ENCODE results near the gene OSBP2. TPM values are rescaled to one million over a fixed set of nuclear protein-coding genes. Genes with fewer than 3 reads are reported as not detected.

OSBP2 gene
- polyA plus RNA-seq, 1 donor (not counting 4 experiments of a cell fraction or from before 2014, with no cell fraction given) = 3.0 TPM

DNA sequence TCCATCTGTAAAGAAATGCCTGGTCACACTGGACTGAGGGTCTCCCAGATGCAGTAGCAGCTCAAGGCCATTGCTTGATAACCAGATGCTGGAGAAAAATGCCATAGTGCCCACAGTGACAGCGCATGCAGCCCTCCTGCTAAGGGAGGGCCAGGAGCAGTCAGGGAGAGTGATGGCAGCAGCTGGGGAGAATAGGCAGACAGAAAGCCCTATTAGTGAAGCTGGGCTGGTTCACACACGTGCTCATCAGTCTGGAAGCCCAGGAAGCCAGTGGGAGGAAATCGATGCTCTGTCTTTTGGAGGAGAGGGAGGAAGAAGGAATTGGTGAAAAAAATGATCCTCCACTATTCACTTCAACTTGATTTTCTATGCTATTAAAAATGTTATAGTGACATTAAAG is 82.9 kb downstream of the OSBP2 start:
- Histone ChIP-seq H3K9me3 (ENCODE audit: control insufficient read depth, low read depth, low read length) (no peaks in the 10 kb centered on the region), H3K4me2 (ENCODE audit: control insufficient read depth, extremely low read depth, insufficient read depth, low read depth, low read length) (no peak overlapping the region), H3K36me3 (ENCODE audit: control insufficient read depth in 2 of 2, extremely low read depth in 1 of 2, insufficient read depth in 2 of 2, low read length in 2 of 2) (no peaks in the 10 kb centered on the region), H3K9ac (ENCODE audit: control insufficient read depth, extremely low read depth, insufficient read depth, low read length) (no peak overlapping the region), H3K27me3 (ENCODE audit: control insufficient read depth, extremely low read depth, insufficient read depth, low read length) (no peaks in the 10 kb centered on the region), H4K20me1 (ENCODE audit: control insufficient read depth, extremely low read depth, insufficient read depth, low read length) (no peaks in the 10 kb centered on the region), H3K4me1 (ENCODE audit: control insufficient read depth, extremely low read depth, insufficient read depth, low read length) (peaks cover 7% of the 10 kb centered on the region), H3K9me1 (ENCODE audit: control insufficient read depth, extremely low read depth, insufficient read depth, low read length) (no peaks in the 10 kb centered on the region), H3K79me2 (ENCODE audit: control insufficient read depth, insufficient read depth, low read length) (no peaks in the 10 kb centered on the region), H3K4me3 (ENCODE audit: control insufficient read depth in 2 of 3, extremely low read depth in 1 of 3, insufficient read depth in 2 of 3, low read depth in 1 of 3, low read length in 3 of 3) (no peak overlapping the region), H3K27ac (ENCODE audit: control insufficient read depth, insufficient read depth, low read length) (no peak overlapping the region), H2AFZ (ENCODE audit: control insufficient read depth, low read length) (no peak overlapping the region)
- no peak for TF ChIP-seq EZH2 (IDR thresholded peaks at IDR 0.05; ENCODE audit: low read length)
- TF ChIP-seq, protein P1, sequence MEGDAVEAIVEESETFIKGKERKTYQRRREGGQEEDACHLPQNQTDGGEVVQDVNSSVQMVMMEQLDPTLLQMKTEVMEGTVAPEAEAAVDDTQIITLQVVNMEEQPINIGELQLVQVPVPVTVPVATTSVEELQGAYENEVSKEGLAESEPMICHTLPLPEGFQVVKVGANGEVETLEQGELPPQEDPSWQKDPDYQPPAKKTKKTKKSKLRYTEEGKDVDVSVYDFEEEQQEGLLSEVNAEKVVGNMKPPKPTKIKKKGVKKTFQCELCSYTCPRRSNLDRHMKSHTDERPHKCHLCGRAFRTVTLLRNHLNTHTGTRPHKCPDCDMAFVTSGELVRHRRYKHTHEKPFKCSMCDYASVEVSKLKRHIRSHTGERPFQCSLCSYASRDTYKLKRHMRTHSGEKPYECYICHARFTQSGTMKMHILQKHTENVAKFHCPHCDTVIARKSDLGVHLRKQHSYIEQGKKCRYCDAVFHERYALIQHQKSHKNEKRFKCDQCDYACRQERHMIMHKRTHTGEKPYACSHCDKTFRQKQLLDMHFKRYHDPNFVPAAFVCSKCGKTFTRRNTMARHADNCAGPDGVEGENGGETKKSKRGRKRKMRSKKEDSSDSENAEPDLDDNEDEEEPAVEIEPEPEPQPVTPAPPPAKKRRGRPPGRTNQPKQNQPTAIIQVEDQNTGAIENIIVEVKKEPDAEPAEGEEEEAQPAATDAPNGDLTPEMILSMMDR (optimal IDR thresholded peaks at IDR 0.05 in 1 of 3, IDR thresholded peaks at IDR 0.05 in 1 of 3, conservative IDR thresholded peaks at IDR 0.05 in 1 of 3; ENCODE audit: extremely low read depth in 1 of 3, insufficient read depth in 2 of 3, low read length in 3 of 3) = no peak
- DNase-seq (ENCODE audit: low read depth, low spot score) = no peak
- dilution Hi-C loops (cut with MboI; ENCODE audit: extremely low pct_ligation_motif_present, low sequenced_read_pairs) = no loop called here
- no peak for FAIRE-seq

- no peak overlapping the region for H2AFZ ChIP-seq (ENCODE audit: control insufficient read depth, low read length)
- peaks cover 7% of the 10 kb centered on the region for H3K4me1 ChIP-seq (ENCODE audit: control insufficient read depth, extremely low read depth, insufficient read depth, low read length)
- H3K9me1 ChIP-seq (ENCODE audit: control insufficient read depth, extremely low read depth, insufficient read depth, low read length) = no peaks in the 10 kb centered on the region
- no peaks in the 10 kb centered on the region for H3K79me2 ChIP-seq (ENCODE audit: control insufficient read depth, insufficient read depth, low read length)
- no peak overlapping the region for H3K4me2 ChIP-seq (ENCODE audit: control insufficient read depth, extremely low read depth, insufficient read depth, low read depth, low read length)
- no peaks in the 10 kb centered on the region for H3K36me3 ChIP-seq (ENCODE audit: control insufficient read depth in 2 of 2, extremely low read depth in 1 of 2, insufficient read depth in 2 of 2, low read length in 2 of 2)
- FAIRE-seq (no peak), DNase-seq (ENCODE audit: low read depth, low spot score) (no peak)
- no peak overlapping the region for H3K4me3 ChIP-seq (ENCODE audit: control insufficient read depth in 2 of 3, extremely low read depth in 1 of 3, insufficient read depth in 2 of 3, low read depth in 1 of 3, low read length in 3 of 3)
- TF ChIP-seq, protein P1 (optimal IDR thresholded peaks at IDR 0.05 in 1 of 3, IDR thresholded peaks at IDR 0.05 in 1 of 3, conservative IDR thresholded peaks at IDR 0.05 in 1 of 3; ENCODE audit: extremely low read depth in 1 of 3, insufficient read depth in 2 of 3, low read length in 3 of 3) = no peak
- no peak for TF ChIP-seq EZH2 (IDR thresholded peaks at IDR 0.05; ENCODE audit: low read length)
- dilution Hi-C loops (cut with MboI; ENCODE audit: extremely low pct_ligation_motif_present, low sequenced_read_pairs) = no loop called here
- H3K27me3 ChIP-seq (ENCODE audit: control insufficient read depth, extremely low read depth, insufficient read depth, low read length) = no peaks in the 10 kb centered on the region
- H3K27ac ChIP-seq (ENCODE audit: control insufficient read depth, insufficient read depth, low read length) = no peak overlapping the region
- H3K9me3 ChIP-seq (ENCODE audit: control insufficient read depth, low read depth, low read length) = no peaks in the 10 kb centered on the region
- H3K9ac ChIP-seq (ENCODE audit: control insufficient read depth, extremely low read depth, insufficient read depth, low read length) = no peak overlapping the region
- no peaks in the 10 kb centered on the region for H4K20me1 ChIP-seq (ENCODE audit: control insufficient read depth, extremely low read depth, insufficient read depth, low read length)
These were observed 83.6 kb downstream of the OSBP2 start for GRCh38 chr22:30778261-30778660.

Measured in keratinocyte (primary cell).